Panc1 (cell line): Measurements from ENCODE around the gene MT1B.

ENCODE experiments used
- CTCF ChIP-seq: fragments of 450-650 bp; IDR thresholded peaks from 2 replicates; pipeline ENCODE4 v1.5.1; 2017; ENCODE audit warnings: mild to moderate bottlenecking
- POLR2AphosphoS5 ChIP-seq: IDR thresholded peaks from 2 replicates; pipeline ENCODE4 v1.6.1; 2012; ENCODE audit warnings: mild to moderate bottlenecking, low read depth, low read length, moderate library complexity
- SIN3A ChIP-seq: IDR thresholded peaks from 2 replicates; pipeline ENCODE4 v1.6.1; 2012; ENCODE audit warnings: low read depth, mild to moderate bottlenecking, low read length, moderate library complexity, borderline replicate concordance; ENCODE audit not compliant: insufficient read depth

- TF ChIP-seq POLR2AphosphoS5, result no peak
- TF ChIP-seq CTCF, result no peak
- no peak for TF ChIP-seq SIN3A
Observed at GRCh38 chr16:56686758-56687157, 35.1 kb downstream of the MT1B start.
